GM21529 (cell line): Measurements from ENCODE around the gene SMIM9.

Experiments
- ATAC-seq: cut with Tn5 transposase; IDR thresholded peaks from one replicate; pipeline ENCODE4 v1.9.1; 2021; ENCODE audit not compliant: unreplicated experiment

SMIM9 gene

DNA sequence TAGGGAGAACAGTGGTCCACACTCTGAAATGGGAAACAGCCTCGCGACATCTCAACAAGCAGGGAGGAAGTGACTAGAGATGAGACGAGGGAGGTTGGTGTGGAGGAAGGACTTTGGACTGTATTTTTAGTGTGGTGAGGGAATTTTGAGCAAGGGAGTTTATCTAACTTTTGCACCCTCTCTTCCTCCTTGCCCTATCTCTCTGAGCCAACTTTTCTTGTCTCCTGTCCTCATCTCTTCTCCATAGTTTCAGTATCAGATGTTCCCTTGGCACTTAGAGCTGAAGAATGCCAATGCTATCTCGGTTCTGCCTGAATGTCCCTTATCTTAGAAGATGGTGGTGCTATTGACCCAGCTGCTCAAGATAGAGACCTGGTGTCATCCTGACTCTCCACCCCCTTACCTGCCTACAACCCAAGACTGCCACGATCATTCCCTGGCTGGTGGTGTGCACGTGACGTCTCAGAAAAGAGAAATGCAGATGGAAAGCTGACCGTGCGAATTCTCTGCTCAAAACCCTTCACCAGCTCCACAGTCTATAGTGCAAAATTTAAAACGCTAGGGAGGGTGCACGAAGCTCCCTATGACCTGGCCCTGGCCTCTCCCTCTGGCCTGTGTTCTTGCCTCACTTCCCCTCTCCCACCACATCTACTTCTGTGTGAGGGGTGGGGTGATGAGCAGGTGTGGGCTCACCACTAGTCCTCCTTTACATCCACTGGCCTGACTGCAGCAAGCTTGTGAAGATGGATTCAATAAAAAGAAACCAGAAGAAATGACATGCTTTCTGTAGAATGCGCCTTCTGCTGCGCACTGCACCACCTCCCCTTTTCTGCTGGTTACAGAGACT, 50.1 kb downstream of the SMIM9 start:
- ATAC-seq: no peak

- ATAC-seq: no peak
Measured at GRCh38 chrX:154780968-154781367, 53.5 kb downstream of the SMIM9 start.

DNA sequence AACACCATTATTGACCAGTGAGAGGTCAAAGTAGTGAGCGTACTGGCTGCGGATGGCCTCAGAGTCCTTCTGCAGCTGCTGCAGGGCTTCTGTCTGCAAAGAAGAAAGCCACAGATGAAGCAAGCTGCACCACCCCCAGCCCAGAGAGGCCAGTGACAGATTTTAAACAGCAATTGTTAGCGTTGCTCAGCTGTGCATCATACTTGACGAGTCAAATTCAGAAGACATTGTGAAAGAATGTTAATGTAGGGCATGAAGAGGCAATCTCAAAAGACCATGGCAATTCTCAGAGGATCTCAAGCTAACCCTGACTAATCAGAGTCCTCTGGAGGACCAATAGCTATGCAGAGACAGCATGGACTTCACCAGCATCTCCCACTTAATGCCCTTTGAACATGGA, 55.2 kb downstream of the SMIM9 start:
- no peak for ATAC-seq

- no peak for ATAC-seq
Measured at GRCh38 chrX:154776753-154777152, 57.7 kb downstream of the SMIM9 start.

DNA sequence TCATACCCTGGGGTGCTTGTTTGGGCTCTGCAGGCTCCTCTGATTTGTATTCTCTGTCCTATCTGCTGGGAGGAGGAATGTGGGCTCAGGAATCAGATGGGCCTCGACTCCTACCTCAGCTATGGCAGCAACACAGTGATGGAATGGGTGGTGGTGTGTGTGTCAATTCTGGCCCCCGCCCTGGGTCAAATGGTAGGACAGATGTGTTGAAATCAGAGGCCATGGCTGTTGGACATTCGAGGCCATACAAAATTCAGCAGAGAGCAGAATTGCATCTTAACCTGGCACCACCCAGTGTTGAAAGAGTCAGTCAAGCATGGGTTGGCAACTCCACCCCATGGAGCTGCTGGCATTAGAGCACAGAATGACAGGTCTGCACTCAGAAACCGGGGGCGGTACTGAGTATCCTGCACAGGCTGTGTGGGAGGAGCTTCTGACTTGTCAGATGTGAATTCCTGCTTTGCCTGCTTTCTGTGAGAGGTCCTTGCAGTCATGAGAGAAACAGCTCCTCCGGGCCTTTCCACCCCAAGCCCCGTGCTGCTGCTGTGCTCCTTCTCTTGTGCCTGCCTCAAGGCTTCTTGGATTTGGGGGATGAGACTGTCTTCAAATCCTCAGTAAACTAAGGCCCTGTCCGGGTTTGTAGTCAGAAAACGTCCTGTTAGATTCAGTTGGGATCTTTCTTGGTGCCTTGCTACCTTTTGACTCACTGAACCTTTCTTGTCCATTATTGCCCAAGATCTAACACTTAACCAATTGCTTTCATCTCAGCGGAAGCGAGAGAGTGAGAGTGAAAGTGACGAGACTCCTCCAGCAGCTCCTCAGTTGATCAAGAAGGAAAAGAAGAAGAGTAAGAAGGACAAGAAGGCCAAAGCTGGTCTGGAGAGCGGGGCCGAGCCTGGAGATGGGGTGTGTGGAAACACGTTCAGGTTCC, 58.8 kb downstream of the SMIM9 start:
- ATAC-seq: no peak

GRCh38 chrX:154774622-154775021, 59.8 kb downstream of the SMIM9 start:
- ATAC-seq: no peak
